GM12873 (cell line): Measurements from ENCODE around the gene ZNF462.

Experiments
- CTCF ChIP-seq: IDR thresholded peaks from 2 replicates; pipeline ENCODE4 v1.5.1; 2012; ENCODE audit warnings: low read depth, mild to moderate bottlenecking, moderate library complexity, low read length, control low read depth; ENCODE audit not compliant: insufficient read depth; ENCODE audit errors: missing control alignments

ZNF462 gene

DNA sequence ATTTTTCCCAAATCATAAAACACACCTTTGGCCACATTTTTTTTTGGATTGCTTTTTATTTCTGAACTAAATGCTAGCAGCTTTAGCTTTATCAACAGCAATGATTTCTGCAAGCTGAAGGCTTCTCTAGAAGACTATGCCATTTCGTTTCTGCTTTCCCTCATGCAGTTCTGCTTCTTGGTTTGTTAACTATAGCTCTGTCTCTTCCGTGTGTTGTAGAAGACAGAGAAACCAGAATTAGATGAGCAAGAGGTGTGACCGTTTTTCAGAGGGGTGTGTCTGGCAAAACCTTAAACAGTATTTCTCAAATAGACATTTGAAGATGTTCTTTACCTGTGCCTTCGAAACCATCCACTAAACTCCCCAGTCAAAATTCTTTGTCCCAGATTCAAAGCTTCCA lies 131.5 kb downstream of the ZNF462 start:
- no peak for TF ChIP-seq CTCF

DNA sequence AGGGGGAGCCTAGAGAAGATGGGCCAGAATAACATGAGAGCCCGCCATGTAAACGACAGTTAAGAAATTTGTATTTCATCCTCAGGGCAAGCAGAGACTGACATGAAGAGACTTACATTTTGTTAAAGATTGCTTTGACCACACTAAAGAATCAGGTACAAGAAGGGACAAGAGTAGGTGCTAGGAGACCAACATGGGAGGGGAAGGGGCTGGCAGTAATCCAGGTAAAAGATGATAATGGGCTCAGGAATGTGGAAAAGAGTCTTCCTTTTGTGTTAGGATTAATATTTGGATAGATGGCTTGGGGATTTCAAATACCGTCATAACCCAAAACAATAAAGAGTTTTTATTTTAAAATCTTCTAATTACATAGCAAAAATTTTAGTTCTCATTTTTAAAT lies 137.3 kb downstream of the ZNF462 start:
- no peak for TF ChIP-seq CTCF

DNA sequence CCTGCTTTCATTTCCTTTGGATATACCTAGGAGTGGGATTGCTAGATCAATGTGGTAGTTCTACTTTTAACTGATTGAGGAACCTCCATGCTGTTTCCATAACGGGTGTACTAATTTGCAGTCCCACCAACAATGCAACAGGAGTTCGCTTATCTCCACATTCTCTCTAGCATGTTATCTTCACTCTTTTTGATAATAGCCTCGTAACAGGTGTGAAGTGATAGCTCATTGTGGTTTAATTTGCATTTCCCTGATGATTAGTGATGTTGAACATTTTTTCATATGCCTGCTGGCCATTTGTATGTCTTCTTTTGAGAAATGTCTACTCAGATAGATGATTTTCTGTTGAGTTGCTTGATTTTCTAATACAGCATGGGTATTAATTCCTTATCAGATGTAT lies 142.2 kb downstream of the ZNF462 start:
- TF ChIP-seq CTCF = no peak

DNA sequence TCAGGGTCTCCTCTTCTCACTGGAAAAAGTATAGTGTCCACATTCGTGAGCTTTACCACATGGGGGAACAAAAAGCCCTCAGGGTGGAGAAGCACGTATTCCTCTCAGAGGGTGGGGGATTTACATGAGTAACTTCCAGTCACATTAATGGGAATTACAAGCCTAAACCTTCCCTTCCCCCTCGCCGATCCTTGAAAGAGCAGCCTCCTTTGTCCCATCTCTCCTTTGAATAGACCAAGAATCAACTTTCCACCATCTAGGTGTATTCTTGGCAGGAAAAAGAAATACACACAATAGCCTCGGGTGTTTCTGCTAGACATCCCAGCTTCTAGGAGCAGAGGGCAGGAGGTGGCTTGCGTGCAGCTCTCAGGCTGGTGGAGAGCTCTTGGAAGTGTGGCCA lies 144.4 kb downstream of the ZNF462 start:
- no peak for TF ChIP-seq CTCF

DNA sequence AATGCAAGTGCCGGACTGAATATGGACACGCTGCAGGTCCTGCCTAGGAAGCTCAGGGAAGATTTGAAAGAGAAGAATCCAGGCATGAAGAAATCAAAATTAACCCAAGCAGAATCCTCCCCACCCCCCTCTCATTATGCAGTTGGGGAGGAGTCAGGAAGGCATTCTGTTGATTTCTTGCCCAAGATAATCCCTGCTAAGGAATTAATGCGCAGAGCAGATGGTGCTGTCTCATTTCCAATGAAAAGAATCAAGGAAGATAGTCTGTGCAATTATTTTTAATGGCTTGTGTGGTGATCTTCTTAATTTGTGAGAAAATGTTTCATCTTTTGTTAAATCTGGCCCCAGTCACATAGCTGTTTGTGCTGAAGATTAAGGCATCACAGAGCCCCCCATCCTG lies 145.0 kb downstream of the ZNF462 start:
- no peak for TF ChIP-seq CTCF

DNA sequence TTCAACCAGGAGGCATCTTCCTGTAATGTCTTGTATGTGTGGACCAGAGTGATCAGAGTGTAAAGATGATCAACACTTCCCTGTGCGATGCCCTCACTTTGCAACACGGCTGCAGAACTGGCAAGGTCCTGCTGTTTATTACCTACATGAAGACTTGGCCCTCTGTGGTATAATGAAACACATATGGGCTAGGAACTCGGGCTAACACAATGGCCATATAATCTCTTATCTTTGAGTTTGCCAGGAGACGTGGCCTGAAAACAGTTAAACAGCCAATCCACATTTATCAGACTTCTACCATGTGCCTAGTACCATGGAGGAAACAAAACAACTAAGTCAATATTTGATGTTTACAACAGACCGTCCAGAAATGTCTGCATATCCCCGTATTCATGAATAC lies 145.5 kb downstream of the ZNF462 start:
- TF ChIP-seq CTCF = no peak

GRCh38 chr9:107016383-107016782 lies 153.4 kb downstream of the ZNF462 start:
- TF ChIP-seq CTCF = no peak
